Testis (tissue), 2 donors: Measurements from ENCODE around the gene TMEM120B.

Experiments used
- POLR2A ChIP-seq: fragments of 450-650 bp; IDR thresholded peaks from one replicate; pipeline ENCODE4 v1.6.1; 2017; ENCODE audit warnings: antibody characterized with exemption, mild to moderate bottlenecking, moderate library complexity
- TF ChIP-seq, protein P1 (sequence below), 3 experiments: fragments of 450-650 bp in 2 of 3; fragments of 200-600 bp in 1 of 3; sonication (generic) in 1 of 3; IDR thresholded peaks; one replicate each; pipeline ENCODE4 v1.5.1; 2016 to 2019; ENCODE audit warnings: antibody characterized with exemption in 3 of 3, mild to moderate bottlenecking in 2 of 3, moderate library complexity in 1 of 3

DNA sequence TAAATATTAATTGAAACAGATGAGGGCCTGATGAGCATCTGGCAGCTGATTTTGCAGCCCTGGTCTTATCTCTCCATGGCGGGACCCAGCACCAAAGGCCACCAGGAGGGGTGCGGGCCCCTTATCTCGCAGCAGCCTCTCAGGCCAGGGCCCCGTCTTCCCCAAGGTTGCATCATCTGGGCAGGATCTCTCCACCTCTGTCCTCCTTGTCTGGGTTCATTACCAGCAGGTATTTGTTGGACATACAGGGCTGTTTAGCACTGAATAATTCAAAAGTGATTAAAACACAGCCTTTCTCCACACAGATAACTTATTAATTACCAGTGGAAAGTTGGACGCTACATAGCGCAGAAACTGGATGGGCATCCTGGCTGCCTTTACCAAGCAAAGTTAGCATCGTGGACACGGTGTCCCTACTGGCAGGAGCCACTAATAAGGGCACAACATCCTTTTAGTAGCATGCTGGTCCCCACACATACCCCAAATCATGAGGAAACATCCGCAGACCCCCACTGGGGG, 25.8 kb downstream of the TMEM120B start:
- TF ChIP-seq, protein P1, sequence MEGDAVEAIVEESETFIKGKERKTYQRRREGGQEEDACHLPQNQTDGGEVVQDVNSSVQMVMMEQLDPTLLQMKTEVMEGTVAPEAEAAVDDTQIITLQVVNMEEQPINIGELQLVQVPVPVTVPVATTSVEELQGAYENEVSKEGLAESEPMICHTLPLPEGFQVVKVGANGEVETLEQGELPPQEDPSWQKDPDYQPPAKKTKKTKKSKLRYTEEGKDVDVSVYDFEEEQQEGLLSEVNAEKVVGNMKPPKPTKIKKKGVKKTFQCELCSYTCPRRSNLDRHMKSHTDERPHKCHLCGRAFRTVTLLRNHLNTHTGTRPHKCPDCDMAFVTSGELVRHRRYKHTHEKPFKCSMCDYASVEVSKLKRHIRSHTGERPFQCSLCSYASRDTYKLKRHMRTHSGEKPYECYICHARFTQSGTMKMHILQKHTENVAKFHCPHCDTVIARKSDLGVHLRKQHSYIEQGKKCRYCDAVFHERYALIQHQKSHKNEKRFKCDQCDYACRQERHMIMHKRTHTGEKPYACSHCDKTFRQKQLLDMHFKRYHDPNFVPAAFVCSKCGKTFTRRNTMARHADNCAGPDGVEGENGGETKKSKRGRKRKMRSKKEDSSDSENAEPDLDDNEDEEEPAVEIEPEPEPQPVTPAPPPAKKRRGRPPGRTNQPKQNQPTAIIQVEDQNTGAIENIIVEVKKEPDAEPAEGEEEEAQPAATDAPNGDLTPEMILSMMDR (IDR thresholded peaks at IDR 0.05), result no peak
- no peak for TF ChIP-seq POLR2A
